HL-60 (cell line): ENCODE measurements around the gene ANKRD33.

ENCODE experiments used
- DNase-seq, 2 experiments: peaks; one replicate each; pipeline ENCODE4 v3.0.0-alpha.2; 2010 to 2020; ENCODE audit warnings: low read depth in 1 of 2, low spot score in 1 of 2
- H3K27ac ChIP-seq: fragments of 250-450 bp; sonication (Bioruptor Pico); replicated peaks from 2 replicates; pipeline ENCODE4 v1.5.1; 2020; ENCODE audit warnings: mild to moderate bottlenecking, moderate library complexity
- H3K27me3 ChIP-seq: fragments of 250-450 bp; sonication (Bioruptor Pico); 2 replicates; pipeline ENCODE4 v1.5.1; 2021; ENCODE audit warnings: mild to moderate bottlenecking, moderate library complexity; ENCODE audit not compliant: insufficient read depth, poor library complexity, severe bottlenecking
- H3K4me3 ChIP-seq: replicated peaks from 2 replicates; pipeline ENCODE4 v1.5.1; 2011; ENCODE audit warnings: mild to moderate bottlenecking, control low read depth, low read length; ENCODE audit not compliant: insufficient read depth
- CTCF ChIP-seq: IDR thresholded peaks from one replicate; pipeline ENCODE4 v1.5.1; 2011; ENCODE audit warnings: low read length, control low read depth, inconsistent platforms; ENCODE audit not compliant: insufficient read depth
- GABPA ChIP-seq: IDR thresholded peaks from 2 replicates; pipeline ENCODE4 v1.6.1; 2012; ENCODE audit warnings: low read depth
- POLR2AphosphoS5 ChIP-seq: IDR thresholded peaks from 2 replicates; pipeline ENCODE4 v1.6.1; 2012; ENCODE audit warnings: low read depth
- REST ChIP-seq: IDR thresholded peaks from 2 replicates; pipeline ENCODE4 v1.6.1; 2012; ENCODE audit warnings: low read depth; ENCODE audit not compliant: insufficient replicate concordance
- SPI1 ChIP-seq: IDR thresholded peaks from 2 replicates; pipeline ENCODE4 v1.6.1; 2012; ENCODE audit warnings: low read depth, mild to moderate bottlenecking, borderline replicate concordance

The ANKRD33 gene

DNA sequence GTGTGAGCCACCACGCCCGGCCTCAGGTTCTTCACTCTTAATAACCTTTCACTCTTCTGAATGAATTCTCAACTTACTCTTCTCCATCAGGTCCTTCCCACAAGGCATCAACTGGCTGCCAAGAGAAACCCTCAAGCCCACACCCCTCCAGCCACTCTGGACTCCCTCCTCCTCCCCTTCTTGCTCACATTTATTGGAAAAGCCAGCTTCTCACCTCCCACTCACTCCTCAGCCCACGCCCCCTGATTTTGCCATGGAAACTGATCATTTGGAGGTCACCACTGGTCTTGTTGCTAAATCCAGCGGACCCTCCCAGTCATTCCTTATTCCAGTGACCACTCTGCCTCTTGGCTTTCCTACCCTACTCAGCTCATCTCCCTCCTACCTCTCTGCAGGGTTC is 46.2 kb downstream of the ANKRD33 start:
- TF ChIP-seq CTCF (no peak), POLR2AphosphoS5 (no peak), REST (no peak), GABPA (no peak), SPI1 (no peak)
- no peak for DNase-seq
- Histone ChIP-seq H3K4me3 (no peak overlapping the region), H3K27ac (no peak overlapping the region), H3K27me3 (no peaks in the 10 kb centered on the region)

DNA sequence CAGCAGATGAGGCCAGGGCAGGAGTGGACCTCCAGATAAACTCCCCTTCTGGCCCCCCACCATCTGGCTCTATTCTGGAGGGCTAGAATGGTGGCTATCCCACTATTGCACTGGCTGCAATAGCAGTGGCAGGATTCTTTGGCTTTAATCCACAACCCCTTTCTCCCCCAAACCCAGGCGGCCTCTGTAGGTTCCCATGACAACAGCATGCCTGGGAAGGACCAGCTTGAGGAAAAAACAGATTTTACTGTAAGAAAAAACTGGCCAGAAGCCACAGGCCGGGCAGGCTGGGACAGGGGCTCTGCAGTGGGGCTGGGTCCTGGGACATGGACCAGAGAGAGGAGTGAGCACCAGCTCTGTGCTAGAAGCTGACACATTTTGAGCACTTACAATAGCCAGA is 50.0 kb downstream of the ANKRD33 start:
- no peak overlapping the region for H3K27ac ChIP-seq
- no peaks in the 10 kb centered on the region for H3K27me3 ChIP-seq
- TF ChIP-seq CTCF (no peak), GABPA (no peak), REST (no peak), POLR2AphosphoS5 (no peak), SPI1 (no peak)
- no peak overlapping the region for H3K4me3 ChIP-seq
- DNase-seq, result no peak

DNA sequence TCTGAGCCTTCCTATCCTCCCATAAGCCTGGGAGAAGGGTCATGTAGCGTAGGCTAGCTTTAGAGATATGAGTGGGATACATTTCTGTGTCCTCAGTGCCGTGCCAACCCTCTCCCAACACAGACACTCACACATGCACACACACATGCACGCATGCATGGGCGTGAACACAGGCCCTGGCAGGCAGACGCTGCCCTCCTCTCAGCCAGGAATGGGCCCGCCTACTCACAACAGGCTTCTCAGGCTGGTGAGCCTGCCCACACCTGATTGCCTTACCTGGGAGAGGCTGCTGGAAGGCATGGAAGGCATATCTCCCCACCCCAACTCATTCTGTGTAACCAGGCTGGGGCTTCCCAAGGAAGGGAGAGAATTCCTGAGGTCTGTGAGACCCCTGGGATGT is 50.8 kb downstream of the ANKRD33 start:
- H3K4me3 ChIP-seq, result no peak overlapping the region
- no peaks in the 10 kb centered on the region for H3K27me3 ChIP-seq
- H3K27ac ChIP-seq, result no peak overlapping the region
- TF ChIP-seq REST (no peak), GABPA (no peak), CTCF (no peak), POLR2AphosphoS5 (no peak), SPI1 (no peak)
- DNase-seq, result no peak
